ENCODE measurements around the gene ASCL1.

The ASCL1 gene

DNA sequence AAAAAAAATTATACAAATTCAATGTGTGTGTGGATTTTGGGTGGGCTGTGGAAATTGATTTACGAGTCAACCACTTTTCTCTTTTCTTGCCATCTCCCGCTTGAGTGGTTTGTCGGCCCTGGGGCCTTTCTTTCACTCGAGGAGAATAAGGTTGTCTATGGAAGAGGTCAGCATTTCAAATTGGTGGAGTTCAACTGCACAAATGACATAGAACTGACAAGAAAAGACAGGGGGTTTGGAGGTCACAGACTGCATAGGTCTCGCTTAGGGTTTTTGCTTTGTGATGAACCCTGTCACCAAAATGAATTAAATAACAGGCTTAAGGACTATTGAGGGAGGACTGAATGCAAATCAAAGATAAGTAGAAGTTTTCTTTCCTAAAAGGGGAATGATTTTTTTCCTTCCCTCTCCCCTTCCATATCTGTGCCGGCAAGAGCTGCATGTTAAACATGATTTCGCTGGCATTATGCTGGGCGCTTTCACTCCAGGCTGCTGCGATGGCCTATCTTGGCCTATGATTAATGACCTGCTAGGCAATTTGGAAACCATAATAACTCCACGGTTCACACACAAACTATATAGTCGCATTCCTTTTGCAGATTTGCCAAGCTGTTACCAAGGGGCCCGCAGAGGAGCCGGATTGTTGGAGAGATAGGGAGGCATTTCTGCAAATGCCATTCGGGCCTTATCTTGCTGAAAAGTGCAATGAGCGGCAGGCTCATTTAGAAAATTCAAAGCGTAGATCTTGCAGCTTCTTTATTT is 20.7 kb downstream of the ASCL1 start:
- DNase-seq (ENCODE audit: insufficient read length, low spot score) (no peak), FAIRE-seq (no peak)
- TF ChIP-seq POLR2A (IDR thresholded peaks at IDR 0.05; ENCODE audit: low read depth, low read length): no peak

DNA sequence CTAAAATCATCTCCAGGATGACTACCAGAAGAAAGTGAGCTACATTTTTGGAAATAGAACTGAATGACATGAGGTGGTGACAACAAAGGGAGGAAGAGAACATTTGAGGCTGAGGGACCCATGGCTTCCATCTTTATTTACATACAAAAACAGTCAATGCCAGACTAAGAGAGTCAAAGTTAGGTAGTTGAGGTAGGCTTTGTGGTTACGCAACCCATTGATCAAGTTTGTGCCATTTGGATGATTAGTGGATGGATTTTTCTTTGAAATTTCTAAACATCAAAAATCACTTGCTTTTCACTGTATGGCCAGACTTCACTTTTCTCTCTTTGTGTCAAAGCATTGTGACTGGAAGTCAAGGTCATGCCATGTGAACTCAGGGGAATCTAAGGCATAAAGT is 22.9 kb downstream of the ASCL1 start:
- FAIRE-seq (no peak), DNase-seq (ENCODE audit: insufficient read length, low spot score) (no peak)
- TF ChIP-seq POLR2A (IDR thresholded peaks at IDR 0.05; ENCODE audit: low read depth, low read length): no peak

DNA sequence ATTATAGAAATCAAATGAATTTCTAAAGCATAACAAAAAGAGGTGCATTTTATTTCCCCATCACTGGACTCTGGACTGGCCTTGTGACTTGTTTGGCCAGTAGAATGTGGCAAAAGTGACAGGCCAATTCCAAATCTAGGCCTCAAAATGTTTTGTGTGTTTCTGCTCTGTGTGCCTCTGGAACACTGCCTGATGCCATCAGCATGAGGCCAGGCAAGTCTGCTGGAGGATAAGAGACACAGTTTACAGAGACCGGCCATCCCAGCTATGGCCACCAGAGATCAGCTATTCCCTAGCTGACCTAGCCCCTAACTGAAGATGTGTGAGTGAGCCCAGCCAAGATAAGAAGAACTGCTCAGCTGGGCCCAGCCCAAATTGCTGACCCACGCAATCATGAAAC is 32.9 kb downstream of the ASCL1 start:
- no peak for DNase-seq (ENCODE audit: insufficient read length, low spot score)
- TF ChIP-seq POLR2A (IDR thresholded peaks at IDR 0.05; ENCODE audit: low read depth, low read length): no peak
- no peak for FAIRE-seq

DNA sequence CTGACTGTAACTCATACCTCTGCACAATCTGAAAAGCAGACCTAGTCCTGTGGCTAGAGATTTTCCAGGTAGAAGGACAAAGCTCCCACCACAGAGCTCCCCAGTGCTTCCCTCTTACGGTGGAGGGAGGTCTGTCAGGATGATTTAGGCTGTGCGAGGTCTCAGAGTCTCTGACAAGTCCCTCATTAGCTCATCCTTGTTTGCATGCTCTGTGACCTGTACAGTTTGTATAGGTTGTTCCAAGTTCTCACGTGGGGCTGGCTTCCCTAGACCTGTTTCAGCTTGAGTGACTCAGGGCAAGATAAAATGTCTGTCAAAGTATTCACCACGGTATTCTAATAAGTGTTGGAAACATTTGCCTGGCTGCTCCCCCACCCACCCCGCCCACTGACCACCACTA is 34.8 kb downstream of the ASCL1 start:
- TF ChIP-seq POLR2A (IDR thresholded peaks at IDR 0.05; ENCODE audit: low read depth, low read length): no peak

DNA sequence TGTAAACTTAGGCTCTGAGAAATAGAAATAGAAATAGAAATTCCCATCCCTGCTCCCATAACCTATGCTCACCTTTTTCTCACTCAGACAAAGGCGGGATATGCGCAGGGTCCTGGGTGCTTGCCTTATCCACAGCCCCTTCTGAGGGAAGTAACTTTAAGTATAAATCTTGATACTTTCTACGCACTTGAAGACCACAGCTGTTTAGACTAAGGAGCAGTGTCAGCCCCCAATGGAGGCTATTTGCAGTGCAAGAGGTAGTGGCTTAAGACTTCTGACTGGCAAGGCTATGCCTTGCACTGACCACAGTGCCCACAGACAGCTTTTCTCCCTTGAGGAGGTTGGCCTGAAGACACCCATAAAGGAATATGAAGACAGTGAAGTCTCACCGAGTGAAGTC is 35.2 kb downstream of the ASCL1 start:
- FAIRE-seq (no peak), DNase-seq (ENCODE audit: insufficient read length, low spot score) (no peak)
- TF ChIP-seq POLR2A (IDR thresholded peaks at IDR 0.05; ENCODE audit: low read depth, low read length): no peak

More for the DNA sequence above, 34.8 kb downstream of the ASCL1 start:
- DNase-seq (ENCODE audit: insufficient read length, low spot score) (no peak), FAIRE-seq (no peak)

DNA sequence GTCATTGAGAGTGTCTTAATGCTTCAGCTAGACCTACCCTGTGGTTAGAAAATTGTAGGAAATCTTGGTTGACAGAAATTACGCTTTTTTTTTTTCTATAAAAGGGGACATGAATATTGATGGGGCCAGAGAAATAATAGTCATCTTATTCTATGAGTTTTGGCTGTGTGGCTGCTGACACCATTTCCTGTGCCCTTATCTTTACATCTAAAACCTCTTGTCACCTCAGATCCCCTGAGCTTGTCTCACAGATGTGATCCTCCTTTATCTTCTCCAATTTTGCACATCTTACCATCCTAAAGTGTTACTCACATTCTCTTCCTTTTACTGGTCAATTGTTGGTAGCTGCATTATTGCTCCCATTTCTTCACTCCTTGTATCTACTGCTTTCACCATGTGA is 36.1 kb downstream of the ASCL1 start:
- DNase-seq (ENCODE audit: insufficient read length, low spot score) (no peak), FAIRE-seq (no peak)
- TF ChIP-seq POLR2A (IDR thresholded peaks at IDR 0.05; ENCODE audit: low read depth, low read length): no peak

DNA sequence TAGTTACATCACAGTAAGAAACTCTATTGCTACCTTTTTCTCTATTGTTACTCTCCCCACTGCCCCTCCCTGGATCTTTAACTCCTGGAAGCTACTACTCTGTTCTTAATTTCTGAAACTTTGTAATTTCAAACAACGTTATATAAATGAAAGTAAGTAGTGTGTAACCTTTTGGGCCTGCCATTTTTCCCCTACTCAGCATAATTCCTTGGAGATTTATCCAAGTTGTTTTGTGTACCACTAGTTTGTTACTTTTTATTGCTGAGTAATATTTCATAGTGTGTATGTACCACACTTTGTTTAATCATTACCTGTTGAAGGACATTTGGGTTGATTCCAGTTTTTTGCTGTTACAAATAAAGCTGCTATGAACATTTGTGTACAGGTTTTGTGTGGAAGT is 37.9 kb downstream of the ASCL1 start:
- no peak for FAIRE-seq
- no peak for TF ChIP-seq POLR2A (IDR thresholded peaks at IDR 0.05; ENCODE audit: low read depth, low read length)
- DNase-seq (ENCODE audit: insufficient read length, low spot score): no peak
